Eye (tissue), 1 donor: ENCODE measurements around the gene KAZALD1.

Experiments used
- DNase-seq: peaks from one replicate; pipeline ENCODE4 v3.0.0-alpha.2; 2015

Gene KAZALD1

DNA sequence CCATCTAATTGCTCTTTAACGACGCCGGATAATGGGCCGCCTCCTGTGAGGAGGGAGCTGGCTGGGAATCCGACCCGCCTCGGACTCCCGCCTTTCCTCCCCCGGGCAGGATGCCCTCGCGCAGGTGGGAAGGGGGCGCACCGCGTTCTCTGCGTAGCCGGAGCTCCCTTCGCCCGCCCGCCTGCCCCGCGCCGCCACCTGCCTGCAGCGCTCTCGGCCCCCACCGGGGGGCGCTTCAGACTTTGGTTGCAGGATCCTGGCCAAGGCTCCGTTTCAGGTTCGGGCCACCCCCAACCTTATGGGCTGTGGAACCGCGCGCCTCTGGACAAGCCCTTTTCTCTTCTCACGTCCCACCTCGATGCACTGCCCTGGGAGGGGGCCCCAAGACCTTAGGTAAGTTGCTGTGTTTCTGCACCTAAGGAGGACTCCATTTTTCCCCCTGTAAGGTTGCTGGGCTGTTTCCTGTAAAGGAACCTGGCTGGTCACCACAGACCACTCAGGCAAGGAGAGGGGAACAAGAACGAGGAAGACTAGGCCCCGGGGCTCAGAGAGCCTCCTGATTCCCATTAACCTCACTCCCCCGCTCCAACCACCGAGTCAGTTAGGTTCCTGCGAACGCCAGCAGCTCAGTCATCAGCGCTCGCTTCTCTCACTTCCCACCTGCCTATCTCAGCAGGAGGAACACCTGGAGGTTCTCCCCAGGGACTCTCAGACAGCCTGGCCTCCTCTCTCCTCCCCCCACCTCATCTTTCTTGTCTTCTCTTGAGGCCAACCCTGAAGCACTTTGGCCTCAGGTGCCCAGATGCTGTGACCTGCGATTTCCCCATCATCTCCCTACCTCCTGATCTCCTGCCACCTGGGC is 11.3 kb upstream of the KAZALD1 start:
- peak; percentile 87 for DNase-seq

DNA sequence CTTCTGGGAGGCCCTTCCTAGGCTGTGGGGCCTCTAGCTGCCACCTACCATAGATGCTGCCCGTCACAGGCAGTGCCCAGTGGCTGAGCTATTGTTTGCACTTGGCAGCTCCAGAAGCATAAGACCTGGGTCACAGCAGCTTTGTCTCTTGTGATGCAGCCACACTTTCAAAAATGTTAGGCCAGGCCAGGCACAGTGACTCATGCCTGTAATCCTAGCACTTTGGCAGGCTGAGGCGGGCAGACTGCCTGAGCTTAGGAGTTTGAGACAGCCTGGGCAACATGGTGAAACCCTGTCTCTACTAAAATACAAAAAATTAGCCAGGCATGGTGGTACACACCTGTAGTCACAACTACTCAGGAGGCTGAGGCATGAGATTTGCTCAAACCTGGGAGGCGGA is 9.5 kb upstream of the KAZALD1 start:
- DNase-seq, result no peak

DNA sequence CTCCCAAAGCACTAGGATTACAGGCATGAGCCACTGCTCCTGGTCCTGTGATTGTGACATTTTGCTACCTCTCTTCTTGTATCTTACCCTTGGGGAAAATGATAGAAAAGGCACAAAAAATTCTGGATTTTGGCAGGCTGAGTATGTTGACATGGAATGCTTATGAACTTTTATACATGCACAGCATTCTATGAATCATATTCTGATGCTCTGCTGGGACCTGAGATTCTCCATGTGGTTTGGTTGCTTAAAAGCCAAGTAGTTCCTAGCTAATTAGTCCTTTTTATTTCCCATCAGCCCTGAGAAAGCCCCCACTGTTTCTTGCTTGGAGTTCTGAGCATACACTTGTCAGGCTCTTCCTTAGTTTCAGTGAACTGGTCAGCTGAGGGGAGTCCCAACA is 8.3 kb upstream of the KAZALD1 start:
- DNase-seq, result no peak

DNA sequence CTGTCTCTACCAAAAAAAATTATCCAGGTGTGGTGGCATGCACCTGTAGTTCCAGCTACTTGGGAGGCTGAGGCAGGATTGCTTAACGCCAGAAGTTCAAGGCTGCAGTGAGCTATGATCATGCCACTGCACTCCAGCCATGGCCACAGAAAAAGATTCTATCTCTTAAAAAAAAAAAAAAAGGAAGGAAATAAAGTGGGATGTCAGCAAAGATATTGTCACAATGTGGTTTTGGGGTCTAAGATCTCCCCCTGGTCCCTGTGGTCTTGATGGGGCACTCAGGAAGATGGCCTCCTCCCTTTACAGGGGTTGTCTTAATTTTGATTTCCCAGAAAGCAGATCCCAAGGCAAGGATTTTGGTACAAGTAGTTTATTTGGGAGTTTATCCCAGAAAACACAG is 7.4 kb upstream of the KAZALD1 start:
- DNase-seq, result no peak

DNA sequence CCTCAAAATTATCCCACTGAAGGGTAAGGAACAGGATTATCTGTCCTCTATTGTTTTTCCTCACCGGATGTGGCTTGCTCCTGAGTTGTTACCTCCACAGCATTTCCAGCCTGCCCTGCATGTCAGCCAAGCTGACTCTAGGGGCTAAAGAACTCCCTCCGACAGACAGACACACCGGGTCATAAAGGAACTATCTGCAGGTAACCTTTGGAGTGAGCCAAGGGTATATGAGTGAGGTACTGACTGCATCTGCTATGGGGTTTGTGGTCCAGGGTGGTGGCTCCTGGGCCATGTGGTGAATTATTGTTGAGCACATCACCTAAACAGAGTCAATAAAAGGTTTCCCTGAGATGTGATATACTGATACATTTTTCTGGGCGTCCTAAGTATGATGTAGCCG is 6.9 kb upstream of the KAZALD1 start:
- DNase-seq, result no peak

DNA sequence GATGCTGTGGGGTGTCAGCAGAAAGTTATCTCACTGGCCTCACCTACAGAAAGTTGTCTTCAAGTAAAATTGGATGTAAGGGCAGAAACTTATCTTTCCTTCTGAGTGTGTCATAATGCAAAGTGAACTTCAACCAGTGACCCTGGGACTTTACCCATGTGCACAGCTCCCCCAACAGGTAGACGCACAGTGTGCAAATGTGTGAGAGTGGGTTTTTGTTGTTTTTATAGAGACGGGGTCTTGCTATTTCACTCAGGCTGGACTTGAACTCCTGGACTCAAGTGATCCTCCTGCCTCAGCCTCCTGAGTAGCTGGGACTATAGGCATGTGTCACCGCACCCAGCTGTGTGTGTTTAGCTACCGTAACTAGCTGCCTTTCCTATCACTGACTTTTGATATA is 6.4 kb upstream of the KAZALD1 start:
- no peak for DNase-seq

DNA sequence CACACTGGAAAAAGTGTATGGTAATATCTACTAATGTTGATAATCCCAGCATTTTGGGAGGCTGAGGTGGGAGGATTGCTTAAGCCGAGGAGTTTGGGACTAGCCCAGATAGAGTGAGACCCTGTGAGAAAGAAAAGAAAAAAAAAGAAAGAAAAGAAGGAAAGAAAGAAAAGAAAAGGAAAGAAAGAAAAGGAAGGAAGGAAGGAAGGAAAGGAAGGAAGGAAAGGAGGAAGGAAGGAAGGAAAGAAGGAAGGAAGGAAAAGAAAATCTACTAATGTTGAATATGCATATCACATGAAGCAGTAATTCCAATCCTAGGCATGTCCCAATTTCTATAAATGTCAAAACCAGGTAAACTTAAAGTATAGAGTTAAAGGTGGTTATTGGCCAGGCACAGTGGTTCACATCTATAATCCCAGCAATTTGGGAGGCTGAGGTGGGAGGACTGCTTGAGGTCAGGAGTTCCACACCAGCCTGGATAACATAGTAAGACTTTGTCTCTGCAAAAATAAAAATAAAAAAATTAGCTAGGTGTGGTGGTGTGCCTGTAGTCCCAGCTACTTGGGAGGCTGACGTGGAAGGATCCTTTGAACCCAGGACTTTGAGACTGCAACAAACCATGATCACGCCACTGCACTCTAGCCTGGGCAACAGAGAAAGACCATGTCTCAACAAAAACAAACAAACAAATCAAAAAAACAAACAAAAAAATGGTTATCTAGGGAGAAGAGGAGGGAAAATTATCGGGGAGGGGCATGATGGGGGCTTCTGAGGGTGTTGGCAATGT is 5.2 kb upstream of the KAZALD1 start:
- no peak for DNase-seq

DNA sequence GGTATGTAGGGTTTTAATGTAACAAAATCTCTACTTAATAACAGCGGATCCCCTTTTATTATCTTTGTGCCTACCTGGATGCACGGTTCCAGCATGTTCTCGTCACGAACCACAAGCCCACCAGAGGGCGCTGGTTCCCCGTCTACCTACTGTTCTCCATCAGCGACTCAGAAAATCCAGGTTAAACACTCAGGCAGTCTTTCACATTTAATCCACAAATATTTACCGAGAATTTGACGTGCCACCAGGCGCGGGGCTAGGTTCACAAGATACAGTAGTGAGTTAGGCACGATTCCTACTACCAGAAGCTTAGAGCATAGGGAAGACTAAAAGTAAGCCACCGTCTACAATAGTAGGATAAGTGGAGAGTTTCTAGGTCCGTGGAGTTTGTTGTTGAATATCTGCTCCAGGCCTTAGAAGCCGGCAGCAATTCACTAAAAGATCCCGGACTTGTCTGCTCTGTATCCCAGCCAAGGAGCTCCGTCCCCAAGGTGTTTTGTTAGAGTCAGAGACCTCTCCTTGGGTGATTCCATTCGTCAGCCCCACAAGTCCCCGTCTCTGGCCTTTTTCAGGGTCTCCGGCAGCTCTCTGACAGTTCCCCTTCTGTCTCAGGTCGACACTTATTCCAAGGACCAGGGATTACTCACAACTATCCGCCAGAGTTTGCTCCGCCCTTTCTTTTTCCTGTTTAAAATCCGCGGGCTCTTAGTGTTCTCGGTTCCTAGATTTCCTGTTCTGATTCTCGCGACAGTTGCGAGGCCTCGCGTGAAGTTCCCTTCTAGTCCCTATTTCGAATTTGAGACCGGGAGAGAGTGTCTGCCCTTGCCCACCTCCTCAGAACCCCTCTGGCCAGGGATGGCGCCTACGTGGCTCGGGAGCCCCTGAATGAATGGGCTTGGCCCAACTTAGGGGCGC is 1.5 kb upstream of the KAZALD1 start:
- DNase-seq, result peak; percentile 99

DNA sequence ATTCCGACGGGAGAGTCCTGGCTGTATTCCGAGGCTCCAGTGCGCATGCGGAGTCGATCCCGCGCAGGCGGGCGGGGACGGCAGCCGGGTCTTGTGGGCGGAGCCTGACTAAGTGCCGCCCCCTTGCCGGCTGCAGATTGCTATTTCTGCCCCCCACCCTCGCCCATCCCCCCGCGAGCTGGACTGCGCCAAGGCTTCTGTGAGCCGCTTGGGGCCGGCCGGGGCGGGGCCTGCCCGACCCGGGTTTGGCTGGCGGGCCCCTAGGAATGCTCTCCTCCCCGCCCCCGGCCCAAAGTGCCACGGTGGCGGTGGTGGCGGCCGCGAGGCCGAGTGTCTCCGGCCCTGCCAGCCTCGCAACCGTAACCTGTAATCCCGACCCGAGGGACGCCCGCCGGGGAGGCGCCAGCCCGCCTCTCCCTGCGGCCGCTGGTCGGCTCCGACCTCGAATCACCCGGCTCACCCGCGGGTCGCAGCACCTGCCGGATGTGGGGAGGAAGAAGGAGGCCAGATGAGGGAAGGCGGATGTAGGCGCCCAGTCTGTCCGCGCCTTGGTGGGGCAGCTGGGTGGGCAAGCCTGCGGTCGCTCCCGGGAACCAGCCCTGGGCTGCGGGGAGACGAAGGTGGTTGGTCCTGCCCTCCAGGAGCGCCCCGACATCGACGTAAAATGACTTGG is 702 bp upstream of the KAZALD1 start:
- peak; percentile 98 for DNase-seq

DNA sequence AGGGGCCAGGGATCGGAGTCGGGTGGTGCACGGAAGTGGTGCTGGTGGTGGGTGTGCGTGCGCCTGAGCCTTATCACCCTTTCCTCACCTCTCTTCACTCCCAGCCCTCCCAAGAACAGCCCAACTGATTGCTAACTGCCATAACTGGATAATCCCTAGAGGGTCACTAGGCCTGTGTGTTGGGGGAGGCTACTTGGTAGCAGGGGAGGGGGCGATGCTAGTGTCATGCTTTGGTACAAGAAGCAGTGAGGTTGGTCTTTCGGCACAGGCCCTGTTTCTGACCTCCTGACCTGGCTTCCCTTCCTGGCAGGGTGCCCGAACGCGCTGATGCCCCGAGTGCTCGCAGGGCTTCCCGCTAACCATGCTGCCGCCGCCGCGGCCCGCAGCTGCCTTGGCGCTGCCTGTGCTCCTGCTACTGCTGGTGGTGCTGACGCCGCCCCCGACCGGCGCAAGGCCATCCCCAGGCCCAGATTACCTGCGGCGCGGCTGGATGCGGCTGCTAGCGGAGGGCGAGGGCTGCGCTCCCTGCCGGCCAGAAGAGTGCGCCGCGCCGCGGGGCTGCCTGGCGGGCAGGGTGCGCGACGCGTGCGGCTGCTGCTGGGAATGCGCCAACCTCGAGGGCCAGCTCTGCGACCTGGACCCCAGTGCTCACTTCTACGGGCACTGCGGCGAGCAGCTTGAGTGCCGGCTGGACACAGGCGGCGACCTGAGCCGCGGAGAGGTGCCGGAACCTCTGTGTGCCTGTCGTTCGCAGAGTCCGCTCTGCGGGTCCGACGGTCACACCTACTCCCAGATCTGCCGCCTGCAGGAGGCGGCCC is 652 bp downstream of the KAZALD1 start:
- DNase-seq, result peak; percentile 81

DNA sequence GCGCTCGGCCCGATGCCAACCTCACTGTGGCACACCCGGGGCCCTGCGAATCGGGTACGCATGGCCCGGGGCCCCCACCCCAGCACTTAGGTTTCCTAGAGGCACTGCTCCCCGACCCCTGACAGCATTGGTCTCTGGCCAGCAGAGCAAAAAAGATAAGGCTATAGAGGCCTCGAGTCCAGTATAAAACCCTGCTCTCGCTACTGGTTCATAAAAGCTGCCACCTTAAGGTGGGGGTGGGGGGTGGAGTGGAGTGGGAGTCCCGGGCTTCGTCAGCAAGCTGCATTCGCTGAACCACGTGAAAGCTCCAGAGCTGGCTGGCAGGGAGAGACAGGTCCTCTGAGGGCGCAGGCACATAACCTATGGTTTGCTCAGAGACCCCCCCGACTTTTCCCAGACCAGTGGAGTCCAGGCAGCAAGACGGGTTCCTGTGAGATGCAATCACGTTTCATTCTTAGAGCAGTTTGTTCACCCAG is 1.3 kb downstream of the KAZALD1 start:
- DNase-seq, result no peak

DNA sequence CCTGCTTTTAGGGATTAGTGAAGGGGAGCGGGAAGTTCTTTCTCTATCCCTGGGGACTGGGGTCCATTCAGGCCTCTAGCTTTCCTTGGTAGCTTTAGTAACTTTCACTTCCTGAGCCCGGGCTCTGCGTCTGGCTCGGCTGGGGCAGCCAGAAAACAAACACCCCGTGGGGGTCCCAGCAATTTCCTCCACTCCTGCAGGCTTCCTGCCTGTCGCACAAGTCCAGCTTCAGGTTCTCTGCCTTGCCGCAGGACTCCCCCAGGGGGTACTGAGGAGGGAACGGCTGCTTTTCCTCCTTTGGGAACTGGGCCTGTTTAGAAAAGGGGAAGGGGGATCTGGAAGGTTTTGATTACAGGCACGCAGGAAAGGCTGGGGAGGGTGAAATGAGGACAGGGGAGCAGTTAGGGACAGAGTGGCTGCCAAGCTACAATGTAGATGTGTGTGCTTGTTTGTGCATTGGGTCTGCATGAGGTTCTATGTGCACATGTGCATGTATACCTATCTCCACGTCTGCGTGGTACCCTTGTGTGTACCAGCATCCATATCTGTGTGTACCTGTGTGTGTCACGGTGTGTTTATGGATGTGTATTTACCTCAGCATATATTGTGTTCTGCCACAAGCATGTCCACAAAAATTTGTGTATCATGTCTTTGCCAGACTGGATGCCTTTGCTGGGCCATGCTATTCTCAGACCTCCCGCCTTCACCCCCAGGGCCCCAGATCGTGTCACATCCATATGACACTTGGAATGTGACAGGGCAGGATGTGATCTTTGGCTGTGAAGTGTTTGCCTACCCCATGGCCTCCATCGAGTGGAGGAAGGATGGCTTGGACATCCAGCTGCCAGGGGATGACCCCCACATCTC is 2.0 kb downstream of the KAZALD1 start:
- DNase-seq, result no peak

DNA sequence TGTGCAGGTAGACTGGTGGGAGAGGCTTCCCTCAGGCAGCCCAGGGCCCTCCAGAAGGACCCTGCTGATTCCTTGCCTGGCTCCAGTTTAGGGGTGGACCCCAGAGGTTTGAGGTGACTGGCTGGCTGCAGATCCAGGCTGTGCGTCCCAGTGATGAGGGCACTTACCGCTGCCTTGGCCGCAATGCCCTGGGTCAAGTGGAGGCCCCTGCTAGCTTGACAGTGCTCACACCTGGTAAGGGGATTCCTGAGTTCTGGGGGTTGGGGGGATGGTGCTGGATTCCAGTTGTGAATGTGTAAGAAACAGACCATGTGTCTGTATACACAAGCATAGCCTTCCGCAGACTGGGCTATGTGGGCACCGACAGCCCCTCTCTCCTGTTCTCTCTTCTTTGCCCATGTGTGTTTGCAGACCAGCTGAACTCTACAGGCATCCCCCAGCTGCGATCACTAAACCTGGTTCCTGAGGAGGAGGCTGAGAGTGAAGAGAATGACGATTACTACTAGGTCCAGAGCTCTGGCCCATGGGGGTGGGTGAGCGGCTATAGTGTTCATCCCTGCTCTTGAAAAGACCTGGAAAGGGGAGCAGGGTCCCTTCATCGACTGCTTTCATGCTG is 2.7 kb downstream of the KAZALD1 start:
- no peak for DNase-seq

DNA sequence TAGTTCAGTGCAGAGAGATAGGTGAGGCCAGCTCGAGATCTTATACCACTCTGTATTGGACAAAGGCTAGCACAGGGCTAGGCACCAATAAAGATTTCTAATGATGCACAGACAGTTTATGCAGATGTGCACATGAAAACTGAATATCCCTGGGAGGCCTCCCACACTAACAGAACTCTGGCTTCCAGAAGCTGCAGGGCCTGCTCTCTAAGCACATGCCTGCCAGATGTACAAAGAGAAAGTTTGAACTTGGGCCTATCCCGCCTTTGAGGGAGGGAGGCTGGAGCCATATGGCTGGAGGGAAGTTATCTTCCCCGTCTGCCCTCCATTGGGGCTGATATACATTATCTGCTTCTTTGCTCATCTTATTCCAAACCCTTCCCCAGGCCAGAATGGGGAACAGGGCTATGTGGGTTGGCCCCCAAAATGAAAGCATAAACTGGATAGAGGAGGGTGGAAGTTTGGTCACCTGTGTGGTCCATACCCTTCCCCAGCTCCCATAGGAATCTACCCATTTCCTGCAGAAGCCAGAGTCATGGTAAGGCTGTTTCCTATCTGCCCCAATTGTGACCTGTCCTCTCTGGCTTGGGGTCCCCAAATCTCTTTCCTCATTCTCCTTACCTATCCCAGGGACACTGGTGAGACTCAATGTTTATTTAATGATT is 3.8 kb downstream of the KAZALD1 start:
- peak; percentile 32 for DNase-seq

DNA sequence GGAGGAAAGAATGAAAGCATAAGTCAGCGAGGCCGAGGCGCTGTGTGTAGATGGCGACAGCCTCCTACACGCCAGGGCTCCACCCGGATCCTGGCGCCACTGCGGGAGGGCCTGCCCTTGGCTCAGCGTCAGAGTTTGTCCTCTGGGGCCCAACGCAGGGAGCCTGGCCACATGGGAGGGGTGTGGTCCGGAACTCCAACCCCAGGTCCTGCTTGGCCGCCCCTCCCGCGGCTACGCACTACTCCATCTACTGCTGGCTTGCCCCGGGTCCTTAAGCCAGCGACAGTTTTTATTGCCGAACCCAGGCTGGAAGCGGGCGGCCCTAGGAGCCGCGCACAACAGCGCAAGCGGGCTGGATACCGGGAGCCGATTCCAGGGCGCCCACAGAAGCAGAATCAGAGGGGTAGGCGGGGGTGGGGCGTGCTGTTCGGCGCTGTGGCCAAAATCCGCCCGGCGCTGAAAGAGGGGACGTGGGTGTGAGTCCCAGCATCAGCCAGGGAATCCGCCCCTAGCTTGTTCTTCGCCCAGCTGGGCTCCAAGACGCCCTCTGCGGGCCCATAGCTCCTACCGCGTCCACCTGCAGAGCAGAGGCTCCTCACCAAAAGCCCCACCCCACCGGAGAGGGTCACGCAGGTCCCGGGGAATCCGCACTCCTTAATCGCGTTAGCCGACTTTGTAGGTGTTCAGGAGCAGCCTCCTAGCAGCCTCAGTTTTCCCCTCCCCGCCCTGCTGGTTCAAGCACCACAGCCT is 4.5 kb downstream of the KAZALD1 start:
- DNase-seq, result peak; percentile 69

DNA sequence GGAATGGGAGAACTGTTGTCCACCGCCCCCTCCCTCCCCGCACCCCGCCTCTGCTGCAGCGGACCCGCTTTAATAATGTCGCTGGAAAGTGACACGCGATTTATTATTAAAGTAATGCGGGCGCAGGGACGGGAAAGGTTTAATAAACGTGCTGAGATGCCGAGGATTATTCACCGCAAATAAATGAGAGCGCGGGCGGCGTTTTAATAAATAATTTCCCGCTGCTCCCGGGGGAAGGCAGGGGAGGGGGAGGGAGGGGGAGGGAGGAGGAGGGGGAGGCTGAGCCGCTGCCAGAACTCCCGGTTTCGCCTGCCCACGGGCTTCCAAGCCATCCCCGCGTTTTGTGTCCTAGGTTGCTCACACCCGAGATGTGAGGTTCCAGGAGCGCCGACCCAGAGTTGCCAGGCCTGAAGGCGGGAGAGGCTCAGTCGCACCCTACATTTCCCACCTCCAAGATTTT is 5.1 kb downstream of the KAZALD1 start:
- peak; percentile 65 for DNase-seq

DNA sequence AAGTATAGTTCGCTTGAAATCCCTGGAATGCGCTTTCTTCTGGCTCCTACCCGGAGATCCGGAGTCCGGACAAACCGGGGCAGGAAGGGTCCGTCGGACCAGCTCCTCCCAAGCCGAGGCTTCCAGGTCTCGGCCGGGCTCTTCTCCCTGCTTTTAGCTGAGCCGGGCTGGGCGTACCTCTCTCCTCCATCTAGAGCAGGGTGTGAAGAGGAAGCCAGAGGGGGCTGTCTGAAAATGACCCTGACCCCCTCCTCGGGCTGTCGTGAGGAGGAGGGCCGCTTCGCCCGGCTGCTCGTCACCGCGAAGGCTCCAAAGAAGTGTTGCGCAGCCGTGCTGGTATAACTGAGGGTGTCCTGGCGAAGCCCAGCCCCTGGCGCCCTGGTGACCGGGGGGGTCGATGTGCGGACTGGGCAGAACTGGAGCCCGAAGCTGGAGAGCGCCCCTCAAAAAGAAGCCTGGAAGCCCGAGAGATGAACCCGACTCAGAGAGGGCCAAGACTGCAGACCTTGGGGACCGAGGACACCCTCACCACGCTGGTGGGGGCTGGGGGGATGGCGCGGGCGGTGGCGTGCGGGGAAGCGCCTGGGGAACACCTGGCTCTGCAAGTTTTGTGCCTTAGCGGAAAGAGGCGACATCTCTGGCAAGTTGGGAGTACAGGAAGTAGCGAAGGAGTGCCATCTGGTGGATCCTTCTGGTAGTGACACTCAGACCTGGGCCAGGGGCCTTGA is 5.7 kb downstream of the KAZALD1 start:
- peak; percentile 95 for DNase-seq

DNA sequence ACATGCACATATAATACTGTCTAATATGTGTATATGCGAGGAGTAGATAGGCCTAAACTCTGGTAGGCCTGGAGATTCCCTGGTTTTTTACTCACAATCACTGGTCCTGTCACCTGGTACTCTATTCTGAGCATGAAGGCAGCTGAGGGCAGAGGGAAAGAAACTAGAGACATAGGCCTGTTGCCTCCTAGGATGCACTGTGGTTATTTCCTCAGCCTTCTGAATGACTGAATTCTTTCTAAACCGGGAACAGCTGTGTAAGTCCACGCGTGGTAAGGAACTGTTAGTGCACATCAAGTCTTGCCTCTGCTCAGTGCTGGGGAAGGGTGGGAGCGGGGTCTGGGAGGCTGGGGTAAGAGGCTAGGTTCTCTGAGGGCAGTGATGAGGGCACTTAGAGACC is 7.7 kb downstream of the KAZALD1 start:
- DNase-seq, result no peak
